HepG2 (cell line): ENCODE measurements around the gene DCN.

Experiments
- HNF1B ChIP-seq: sonication (generic); formaldehyde crosslinking; IDR thresholded peaks from 2 replicates; pipeline ENCODE4 v1.5.1; 2020; ENCODE audit warnings: mild to moderate bottlenecking, moderate library complexity, missing genetic modification reagents
- POLR2A ChIP-seq, 2 experiments: IDR thresholded peaks; 2 replicates each; pipeline ENCODE4 v1.6.1; 2011; ENCODE audit warnings: low read depth in 2 of 2, low read length in 2 of 2, mild to moderate bottlenecking in 1 of 2, moderate library complexity in 1 of 2; ENCODE audit not compliant: insufficient read depth in 1 of 2
- RCOR2 ChIP-seq: IDR thresholded peaks from 2 replicates; pipeline ENCODE4 v1.6.1; 2016; ENCODE audit warnings: missing biosample characterization, missing genetic modification reagents
- RELA ChIP-seq: sonication (generic); formaldehyde crosslinking; IDR thresholded peaks from 2 replicates; pipeline ENCODE4 v1.4.0; 2020; ENCODE audit warnings: missing genetic modification reagents
- TCF7L2 ChIP-seq: IDR thresholded peaks from 2 replicates; pipeline ENCODE4 v1.6.1; 2011; ENCODE audit warnings: mild to moderate bottlenecking, low read depth, low read length, moderate library complexity
- ZNF776 ChIP-seq: sonication (generic); formaldehyde crosslinking; IDR thresholded peaks from 2 replicates; pipeline ENCODE4 v1.4.0; 2020; ENCODE audit warnings: mild to moderate bottlenecking, missing genetic modification reagents
- ZNF782 ChIP-seq: sonication (generic); formaldehyde crosslinking; IDR thresholded peaks from 2 replicates; pipeline ENCODE4 v1.4.0; 2020; ENCODE audit warnings: missing genetic modification reagents, mild to moderate bottlenecking, borderline replicate concordance
- TF ChIP-seq, protein P1 (sequence below): sonication (generic); formaldehyde crosslinking; IDR thresholded peaks from 2 replicates; pipeline ENCODE4 v1.5.0; 2020; ENCODE audit warnings: mild to moderate bottlenecking, missing genetic modification reagents, moderate library complexity
- TF ChIP-seq, protein P2 (sequence below): sonication (generic); formaldehyde crosslinking; conservative IDR thresholded peaks from 2 replicates; pipeline ENCODE4 v1.8.1; 2023; ENCODE audit warnings: missing genetic modification reagents

GRCh38 chr12:91179315-91179714 is 3.3 kb downstream of the DCN start:
- TF ChIP-seq POLR2A (IDR thresholded peaks at IDR 0.05; ENCODE audit: insufficient read depth in 1 of 2, low read depth in 2 of 2, low read length in 2 of 2), result no peak
- TF ChIP-seq ZNF782 (CRISPR knock-in tag), result no peak
- TF ChIP-seq RCOR2 (CRISPR knock-in tag), result no peak
- TF ChIP-seq, protein P1, sequence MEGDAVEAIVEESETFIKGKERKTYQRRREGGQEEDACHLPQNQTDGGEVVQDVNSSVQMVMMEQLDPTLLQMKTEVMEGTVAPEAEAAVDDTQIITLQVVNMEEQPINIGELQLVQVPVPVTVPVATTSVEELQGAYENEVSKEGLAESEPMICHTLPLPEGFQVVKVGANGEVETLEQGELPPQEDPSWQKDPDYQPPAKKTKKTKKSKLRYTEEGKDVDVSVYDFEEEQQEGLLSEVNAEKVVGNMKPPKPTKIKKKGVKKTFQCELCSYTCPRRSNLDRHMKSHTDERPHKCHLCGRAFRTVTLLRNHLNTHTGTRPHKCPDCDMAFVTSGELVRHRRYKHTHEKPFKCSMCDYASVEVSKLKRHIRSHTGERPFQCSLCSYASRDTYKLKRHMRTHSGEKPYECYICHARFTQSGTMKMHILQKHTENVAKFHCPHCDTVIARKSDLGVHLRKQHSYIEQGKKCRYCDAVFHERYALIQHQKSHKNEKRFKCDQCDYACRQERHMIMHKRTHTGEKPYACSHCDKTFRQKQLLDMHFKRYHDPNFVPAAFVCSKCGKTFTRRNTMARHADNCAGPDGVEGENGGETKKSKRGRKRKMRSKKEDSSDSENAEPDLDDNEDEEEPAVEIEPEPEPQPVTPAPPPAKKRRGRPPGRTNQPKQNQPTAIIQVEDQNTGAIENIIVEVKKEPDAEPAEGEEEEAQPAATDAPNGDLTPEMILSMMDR, result no peak
- no peak for TF ChIP-seq HNF1B (CRISPR knock-in tag)
- TF ChIP-seq ZNF776 (CRISPR knock-in tag), result no peak
- TF ChIP-seq, protein P2, sequence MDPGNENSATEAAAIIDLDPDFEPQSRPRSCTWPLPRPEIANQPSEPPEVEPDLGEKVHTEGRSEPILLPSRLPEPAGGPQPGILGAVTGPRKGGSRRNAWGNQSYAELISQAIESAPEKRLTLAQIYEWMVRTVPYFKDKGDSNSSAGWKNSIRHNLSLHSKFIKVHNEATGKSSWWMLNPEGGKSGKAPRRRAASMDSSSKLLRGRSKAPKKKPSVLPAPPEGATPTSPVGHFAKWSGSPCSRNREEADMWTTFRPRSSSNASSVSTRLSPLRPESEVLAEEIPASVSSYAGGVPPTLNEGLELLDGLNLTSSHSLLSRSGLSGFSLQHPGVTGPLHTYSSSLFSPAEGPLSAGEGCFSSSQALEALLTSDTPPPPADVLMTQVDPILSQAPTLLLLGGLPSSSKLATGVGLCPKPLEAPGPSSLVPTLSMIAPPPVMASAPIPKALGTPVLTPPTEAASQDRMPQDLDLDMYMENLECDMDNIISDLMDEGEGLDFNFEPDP (CRISPR knock-in tag), result no peak
- TF ChIP-seq TCF7L2, result no peak
- TF ChIP-seq RELA (CRISPR knock-in tag), result no peak
